ENCODE measurements around the gene TAS2R60. TPM values are rescaled to one million over a fixed set of nuclear protein-coding genes. Genes with fewer than 3 reads are reported as not detected.
"Not testable (repeated sequence)": the region's sequence is repeated elsewhere in the genome, so short reads cannot be mapped to it uniquely, and the experiment has no call there.

TAS2R60 gene
- total RNA-seq, 2 donors from 2014 or later: not detected

DNA sequence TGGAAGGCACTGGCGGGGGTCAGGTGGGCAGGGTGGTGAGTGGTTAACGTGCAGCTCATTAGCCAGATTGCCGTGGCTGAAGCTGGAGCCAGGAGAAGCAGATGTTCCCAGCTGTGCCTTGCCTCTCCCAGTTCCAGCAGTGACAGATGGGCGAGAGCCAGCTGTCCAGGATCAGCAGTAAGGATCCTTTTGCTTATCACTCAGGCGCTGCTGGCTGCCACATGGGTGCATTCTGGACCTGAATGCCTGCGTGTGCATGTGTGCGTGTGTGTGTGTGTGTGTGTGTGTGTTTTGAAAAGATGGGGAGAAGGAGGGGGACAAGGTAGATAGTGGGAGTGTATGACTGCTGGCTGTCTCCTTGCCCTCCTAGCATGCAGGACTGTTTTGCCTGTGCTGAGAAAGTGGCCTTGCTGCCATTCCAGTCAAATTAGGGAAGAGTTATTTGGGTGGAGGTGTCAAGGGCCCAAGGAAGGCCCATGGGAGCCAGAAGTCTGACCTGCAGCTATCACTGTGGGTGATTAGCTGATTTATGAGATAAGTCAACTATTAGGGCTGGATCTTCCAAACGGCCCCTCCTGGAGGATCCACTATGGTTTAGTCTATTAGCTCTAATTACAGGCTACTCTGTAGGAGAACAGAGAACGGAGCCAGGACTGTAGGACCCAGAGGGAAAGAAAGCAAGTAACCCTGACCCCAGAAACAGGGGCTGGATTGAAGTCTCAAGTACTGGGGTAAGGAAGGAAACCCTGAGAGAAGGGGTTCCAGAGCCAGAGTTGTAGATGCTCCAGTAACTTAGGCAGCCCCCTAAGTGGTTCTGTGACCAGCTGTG lies 37.9 kb upstream of the TAS2R60 start:
- H3K36me3 Mint-ChIP-seq (ENCODE audit: insufficient read depth in 2 of 2): no peaks in the 10 kb centered on the region

GRCh38 chr7:143406002-143406357 lies 37.3 kb upstream of the TAS2R60 start:
- H3K36me3 Mint-ChIP-seq (ENCODE audit: insufficient read depth in 2 of 2): no peaks in the 10 kb centered on the region
- H3K4me3 Mint-ChIP-seq: no peak overlapping the region
- no peaks in the 10 kb centered on the region for H3K27me3 Mint-ChIP-seq (ENCODE audit: low read depth)
- DNase-seq (no peak), ATAC-seq (replicated peaks in 1 of 2) (no peak)
- peaks cover 58% of the 10 kb centered on the region for H3K4me1 Mint-ChIP-seq (ENCODE audit: low read depth)
- no peak overlapping the region for H3K27ac Mint-ChIP-seq
- no peaks in the 10 kb centered on the region for H3K9me3 Mint-ChIP-seq

More for the DNA sequence above, 37.9 kb upstream of the TAS2R60 start:
- DNase-seq: no peak
- no peak overlapping the region for H3K4me3 Mint-ChIP-seq
- no peaks in the 10 kb centered on the region for H3K27me3 Mint-ChIP-seq (ENCODE audit: low read depth)
- peaks cover 55% of the 10 kb centered on the region for H3K4me1 Mint-ChIP-seq (ENCODE audit: low read depth)
- ATAC-seq (replicated peaks in 1 of 2): no peak
- H3K9me3 Mint-ChIP-seq: no peaks in the 10 kb centered on the region
- H3K27ac Mint-ChIP-seq: no peak overlapping the region

DNA sequence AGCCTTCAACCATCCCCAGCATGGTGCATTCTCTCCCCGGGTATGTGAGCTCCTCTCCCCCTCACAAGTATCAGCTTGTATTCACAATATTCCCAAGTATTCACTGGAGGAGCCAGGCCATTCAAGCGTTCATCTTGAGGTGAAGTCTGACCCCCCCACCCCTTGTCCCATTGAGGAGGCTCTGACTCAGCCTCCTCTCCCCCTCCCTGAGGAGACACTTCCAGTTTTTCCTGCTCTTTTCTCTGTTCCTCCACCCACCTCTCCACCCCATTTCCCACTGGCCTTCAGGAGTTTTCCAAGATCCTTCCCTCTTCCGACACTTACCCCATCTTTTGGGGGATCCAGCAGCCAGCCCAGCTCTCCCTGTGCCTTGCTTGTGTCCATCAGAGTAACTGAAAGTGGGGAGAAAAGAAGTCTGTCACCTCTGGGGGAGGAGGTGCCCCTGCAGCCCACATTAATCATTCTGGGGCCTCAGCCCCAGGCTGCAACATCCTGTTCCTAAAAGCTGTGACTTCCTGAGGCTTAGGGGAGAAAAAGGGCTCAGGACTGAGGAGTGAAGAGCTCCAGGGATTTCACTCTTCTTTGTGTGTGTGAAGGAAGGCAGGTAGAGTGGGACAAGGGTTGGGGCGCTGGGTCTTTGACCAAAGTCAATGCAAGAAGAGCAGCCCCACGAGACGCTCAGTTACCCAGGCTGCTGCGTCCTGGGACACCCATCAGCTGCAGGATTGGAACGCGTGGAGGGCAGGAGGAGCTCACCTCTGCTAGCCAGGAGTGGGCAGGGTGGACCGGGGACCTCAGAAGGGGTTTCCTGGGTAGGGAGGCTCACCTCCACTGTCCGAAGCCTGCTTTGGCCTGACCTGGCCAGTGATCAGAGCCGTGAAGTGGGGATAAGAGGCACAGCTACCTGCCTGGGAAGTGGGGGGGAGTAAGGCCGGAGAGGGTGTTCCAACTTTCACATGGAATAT lies 35.7 kb upstream of the TAS2R60 start:
- Mint-ChIP-seq H3K36me3 (ENCODE audit: insufficient read depth in 2 of 2) (no peaks in the 10 kb centered on the region), H3K4me3 (peak overlapping the region; percentile 59 to 91), H3K27ac (peak overlapping the region; percentile 10), H3K27me3 (ENCODE audit: low read depth) (no peaks in the 10 kb centered on the region), H3K4me1 (ENCODE audit: low read depth) (peaks cover 66% of the 10 kb centered on the region), H3K9me3 (no peaks in the 10 kb centered on the region)
- ATAC-seq (replicated peaks in 1 of 2) (peak; percentile 61), DNase-seq (peak; percentile 19 to 37)

- Mint-ChIP-seq H3K27ac (no peak overlapping the region), H3K27me3 (ENCODE audit: low read depth) (no peaks in the 10 kb centered on the region), H3K4me1 (ENCODE audit: low read depth) (peaks cover 66% of the 10 kb centered on the region), H3K4me3 (peak overlapping the region; percentile 59 to 91), H3K36me3 (ENCODE audit: insufficient read depth in 2 of 2) (no peaks in the 10 kb centered on the region), H3K9me3 (no peaks in the 10 kb centered on the region)
- DNase-seq: no peak
- ATAC-seq (replicated peaks in 1 of 2): peak; percentile 12 to 22
Observed at GRCh38 chr7:143408252-143408685, 35.0 kb upstream of the TAS2R60 start.

GRCh38 chr7:143408686-143409561 lies 34.3 kb upstream of the TAS2R60 start, which contains the start of gene EPHA1:
Gene EPHA1, minus strand, starts transcription at chr7:143408856. Its CDS starts 51 bp downstream, at chr7:143408805.
- peak within 1 kb of the TSS; percentile 91 to 93 for H3K4me3 Mint-ChIP-seq
- H3K36me3 Mint-ChIP-seq (ENCODE audit: insufficient read depth in 2 of 2): no peaks in the 10 kb centered on the region
- DNase-seq: peak; percentile 19 to 39
- peaks cover 66% of the 10 kb centered on the region for H3K4me1 Mint-ChIP-seq (ENCODE audit: low read depth)
- no peaks in the 10 kb centered on the region for H3K27me3 Mint-ChIP-seq (ENCODE audit: low read depth)
- H3K27ac Mint-ChIP-seq: peak within 1 kb of the TSS; percentile 12
- H3K9me3 Mint-ChIP-seq: no peaks in the 10 kb centered on the region
- peak; percentile 71 for ATAC-seq (replicated peaks in 1 of 2)

DNA sequence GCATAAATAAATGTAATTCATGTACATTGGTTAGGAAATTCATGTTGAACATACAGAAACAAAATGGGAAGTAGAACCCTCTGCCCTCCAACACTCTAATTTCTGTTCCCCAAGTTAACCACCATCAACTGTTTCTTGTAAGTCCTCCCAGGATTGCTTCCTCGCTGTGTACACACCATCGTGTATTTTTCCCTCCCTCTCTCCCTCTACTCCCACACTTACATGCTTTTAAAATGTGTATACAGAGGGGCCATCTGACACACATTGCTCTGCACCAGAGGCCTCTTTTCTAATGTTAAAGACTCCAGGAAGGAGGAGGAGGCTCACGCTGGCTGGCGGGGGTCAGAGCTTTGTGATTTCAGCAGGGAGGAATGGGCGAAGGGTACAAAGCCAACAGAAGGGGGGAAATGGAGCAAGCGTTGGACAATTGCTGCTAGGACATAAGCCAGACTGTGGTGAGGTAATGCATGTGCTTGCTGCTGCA lies 32.7 kb upstream of the TAS2R60 start:
- peak overlapping the region; percentile 42 to 44 for H3K4me3 Mint-ChIP-seq
- H3K27ac Mint-ChIP-seq: peak overlapping the region; percentile 13
- no peak for DNase-seq
- no peaks in the 10 kb centered on the region for H3K9me3 Mint-ChIP-seq
- no peak for ATAC-seq (replicated peaks in 1 of 2)
- H3K4me1 Mint-ChIP-seq (ENCODE audit: low read depth): peaks cover 55% of the 10 kb centered on the region
- no peaks in the 10 kb centered on the region for H3K36me3 Mint-ChIP-seq (ENCODE audit: insufficient read depth in 2 of 2)
- no peaks in the 10 kb centered on the region for H3K27me3 Mint-ChIP-seq (ENCODE audit: low read depth)

DNA sequence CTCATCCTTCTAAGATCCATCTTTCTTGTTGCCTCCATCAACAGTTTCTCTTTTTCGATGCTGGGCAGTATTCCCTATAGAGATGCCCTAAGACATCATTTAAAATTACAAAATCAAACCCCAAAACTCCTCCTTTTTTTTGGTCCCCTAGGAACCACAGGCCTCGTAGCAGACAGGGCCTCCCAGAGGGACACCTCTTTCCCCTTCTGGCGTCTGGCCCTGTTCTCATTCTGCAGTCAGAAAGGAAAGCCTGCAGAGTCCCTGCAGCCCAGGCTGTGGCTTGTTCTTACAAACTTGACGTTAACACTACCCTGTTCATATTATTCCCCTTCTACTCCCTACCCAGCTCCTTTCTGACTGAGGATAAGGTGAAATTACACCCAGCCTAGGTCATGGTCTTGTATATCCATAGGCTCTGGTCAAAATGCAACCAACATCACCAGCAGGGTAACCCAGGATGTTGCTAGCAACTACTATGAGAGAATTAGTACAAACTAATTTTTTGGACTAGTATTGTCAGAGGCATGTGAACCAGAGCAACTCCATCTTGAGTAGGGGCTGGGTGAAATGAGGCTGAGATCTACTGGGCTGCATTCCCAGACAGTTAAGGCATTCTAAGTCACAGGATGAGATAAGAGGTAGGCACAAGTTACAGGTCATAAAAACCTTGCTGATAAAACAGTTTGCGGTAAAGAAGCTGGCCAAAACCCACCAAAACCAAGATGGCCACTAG lies 31.1 kb upstream of the TAS2R60 start:
- no peaks in the 10 kb centered on the region for H3K9me3 Mint-ChIP-seq
- peaks cover 48% of the 10 kb centered on the region for H3K4me1 Mint-ChIP-seq (ENCODE audit: low read depth)
- no peak for DNase-seq
- H3K36me3 Mint-ChIP-seq (ENCODE audit: insufficient read depth in 2 of 2): no peaks in the 10 kb centered on the region
- peak overlapping the region; percentile 1 for H3K27ac Mint-ChIP-seq
- H3K4me3 Mint-ChIP-seq: no peak overlapping the region
- H3K27me3 Mint-ChIP-seq (ENCODE audit: low read depth): no peaks in the 10 kb centered on the region
- ATAC-seq (replicated peaks in 1 of 2): no peak

DNA sequence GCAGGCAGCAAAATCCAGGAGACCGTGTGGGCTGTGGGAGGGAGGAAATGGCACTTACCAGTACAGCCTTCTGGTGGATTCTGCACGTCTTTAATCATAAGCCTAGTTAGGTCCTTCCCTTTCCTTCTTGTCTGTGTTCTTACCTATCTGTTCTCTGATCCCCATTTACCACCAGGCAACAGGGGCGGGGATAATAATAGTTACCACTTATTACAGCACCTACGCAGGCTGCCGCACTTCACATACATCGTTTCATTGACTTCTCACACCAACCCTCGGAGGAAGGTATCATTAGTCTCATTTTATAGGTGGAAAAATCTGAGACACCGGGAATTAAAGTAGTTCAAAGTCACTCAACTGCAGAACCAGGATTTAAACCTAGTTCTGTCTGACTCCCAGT lies 30.1 kb upstream of the TAS2R60 start:
- Mint-ChIP-seq H3K4me3 (no peak overlapping the region), H3K27ac (no peak overlapping the region), H3K36me3 (ENCODE audit: insufficient read depth in 2 of 2) (no peaks in the 10 kb centered on the region), H3K27me3 (ENCODE audit: low read depth) (no peaks in the 10 kb centered on the region), H3K9me3 (no peaks in the 10 kb centered on the region), H3K4me1 (ENCODE audit: low read depth) (peaks cover 38% of the 10 kb centered on the region)
- no peak for ATAC-seq (replicated peaks in 1 of 2)
- DNase-seq: no peak

DNA sequence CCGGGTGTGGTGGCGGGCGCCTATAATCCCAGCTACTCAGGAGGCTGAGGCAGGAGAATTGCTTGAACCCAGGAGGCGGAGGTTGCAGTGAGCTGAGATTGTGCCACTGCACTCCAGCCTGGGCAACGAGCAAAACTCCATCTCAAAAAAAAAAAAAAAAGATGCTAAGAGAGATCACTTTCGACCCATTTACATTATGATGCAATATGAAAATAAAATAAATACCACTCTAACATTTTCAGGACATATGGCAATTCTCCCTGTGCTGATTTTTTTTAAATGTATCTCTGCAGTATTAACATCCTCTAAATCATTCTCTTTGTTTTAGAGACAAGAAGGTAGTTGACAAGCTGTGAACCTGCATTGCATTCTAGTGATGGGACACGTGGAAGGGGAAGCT lies 28.0 kb upstream of the TAS2R60 start:
- DNase-seq: not testable (repeated sequence)

GRCh38 chr7:143415742-143416397 lies 27.4 kb upstream of the TAS2R60 start:
- Mint-ChIP-seq H3K9me3 (peaks cover 0 to 3% of the 10 kb centered on the region in 2 donors), H3K4me3 (no peak overlapping the region), H3K27me3 (ENCODE audit: low read depth) (no peaks in the 10 kb centered on the region), H3K4me1 (ENCODE audit: low read depth) (peaks cover 20% of the 10 kb centered on the region), H3K27ac (no peak overlapping the region), H3K36me3 (ENCODE audit: insufficient read depth in 2 of 2) (peaks cover 0 to 5% of the 10 kb centered on the region in 2 donors)
- ATAC-seq (replicated peaks in 1 of 2) (no peak), DNase-seq (no peak)

More for the DNA sequence above, 28.0 kb upstream of the TAS2R60 start:
- not testable (repeated sequence) for H3K4me3 Mint-ChIP-seq; H3K36me3 Mint-ChIP-seq (ENCODE audit: insufficient read depth in 2 of 2); H3K27me3 Mint-ChIP-seq (ENCODE audit: low read depth); H3K9me3 Mint-ChIP-seq; ATAC-seq (replicated peaks in 1 of 2); H3K27ac Mint-ChIP-seq
- peaks cover 25% of the 10 kb centered on the region for H3K4me1 Mint-ChIP-seq (ENCODE audit: low read depth)

DNA sequence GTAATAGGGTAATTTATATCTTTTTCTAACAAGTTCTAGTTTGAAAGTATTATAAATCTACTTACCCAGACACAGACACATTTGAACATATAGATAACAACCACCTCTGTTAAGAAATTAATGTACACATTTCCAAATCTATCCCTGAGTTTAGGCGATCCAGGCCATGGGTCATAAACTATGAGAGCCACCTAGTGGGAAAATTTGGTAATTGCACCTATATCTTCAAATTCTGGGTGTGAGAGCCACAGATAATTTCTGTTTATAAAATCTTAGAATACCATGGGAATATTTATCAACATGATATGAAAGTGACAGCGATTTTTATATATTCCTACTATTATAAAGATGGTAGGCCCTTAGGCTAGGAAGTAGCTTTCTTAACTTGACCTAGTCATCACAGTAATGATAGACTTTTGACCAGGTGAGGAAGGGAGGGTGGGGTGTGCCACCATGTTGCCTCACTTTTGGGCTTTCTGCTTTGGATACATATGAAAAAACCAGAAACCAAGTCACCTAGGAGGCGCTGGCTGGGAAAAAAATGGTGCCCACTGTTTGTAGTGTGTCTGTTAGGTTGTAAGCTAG lies 26.6 kb upstream of the TAS2R60 start:
- Mint-ChIP-seq H3K4me1 (ENCODE audit: low read depth) (peaks cover 20% of the 10 kb centered on the region), H3K27me3 (ENCODE audit: low read depth) (no peaks in the 10 kb centered on the region), H3K4me3 (no peak overlapping the region), H3K36me3 (ENCODE audit: insufficient read depth in 2 of 2) (peaks cover 0 to 5% of the 10 kb centered on the region in 2 donors), H3K9me3 (peaks cover 0 to 3% of the 10 kb centered on the region in 2 donors), H3K27ac (no peak overlapping the region)
- peak in 1 of 2 donors; percentile 23 for DNase-seq
- ATAC-seq (replicated peaks in 1 of 2): peak in 1 of 2 donors; percentile 55

All from activated T-cell treated with anti-CD3 and anti-CD28 coated beads, Interleukin-2, amount 50 U/mL, for 72 hours (primary cell).